ENCODE measurements around the gene TUSC2. TPM values are rescaled to one million over a fixed set of nuclear protein-coding genes. Genes with fewer than 3 reads are reported as not detected.

Gene TUSC2
- total and polyA plus RNA-seq, 2 of the 13 experiments (the other 11 are each of a cell fraction or from before 2014, with no cell fraction given): 36.7 to 39.1 TPM

DNA sequence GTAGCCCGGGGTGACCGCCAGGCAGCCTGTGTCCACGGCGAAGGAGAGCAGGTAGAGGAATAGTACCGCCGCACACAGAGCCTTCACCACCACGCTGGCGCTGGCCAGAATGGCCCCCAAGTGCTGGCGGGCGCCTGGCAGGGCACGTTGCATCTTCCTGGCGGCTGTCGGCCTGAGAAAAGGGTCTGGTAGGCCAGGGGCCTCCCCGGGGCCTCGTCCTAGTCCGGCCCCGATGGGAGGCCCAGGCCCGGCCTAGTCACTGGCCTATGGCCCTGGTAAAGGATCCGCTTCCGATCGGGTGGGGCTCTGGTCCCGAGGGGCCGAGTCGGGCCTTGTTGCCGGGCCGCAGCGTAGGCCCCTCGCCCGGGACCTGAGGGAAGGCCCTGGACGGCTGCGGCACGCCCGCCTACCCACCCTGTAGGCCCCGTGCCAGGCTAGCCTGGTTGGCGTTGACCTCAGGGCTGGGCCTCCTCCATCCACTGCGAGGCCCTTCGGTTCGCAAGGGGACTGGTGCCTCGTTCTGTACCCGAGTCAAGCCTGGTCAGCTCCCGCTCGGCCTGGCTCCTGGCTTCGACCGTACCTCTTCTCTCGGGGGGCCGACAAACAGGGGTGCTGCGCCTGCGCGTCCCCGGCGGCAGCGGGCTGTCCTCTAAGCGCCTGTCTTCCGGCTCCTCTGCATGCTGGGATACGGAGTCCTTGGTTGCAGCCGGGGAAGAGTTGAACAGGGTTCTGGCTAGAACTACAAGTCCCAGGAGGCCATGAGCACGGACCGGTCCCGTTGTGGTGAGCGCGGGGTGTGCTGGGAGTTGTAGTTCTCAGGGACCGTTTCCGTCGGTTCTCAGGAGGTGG lies 31.1 kb upstream of the TUSC2 start, which contains the start of gene TMEM115 (continued):
- TF ChIP-seq GRHL1 (CRISPR knock-in tag; conservative IDR thresholded peaks at IDR 0.05): no peak
- TF ChIP-seq SIX4 (CRISPR knock-in tag; IDR thresholded peaks at IDR 0.05): no peak; the same call in 1 of the 2 replicates
- TF ChIP-seq, protein P1, sequence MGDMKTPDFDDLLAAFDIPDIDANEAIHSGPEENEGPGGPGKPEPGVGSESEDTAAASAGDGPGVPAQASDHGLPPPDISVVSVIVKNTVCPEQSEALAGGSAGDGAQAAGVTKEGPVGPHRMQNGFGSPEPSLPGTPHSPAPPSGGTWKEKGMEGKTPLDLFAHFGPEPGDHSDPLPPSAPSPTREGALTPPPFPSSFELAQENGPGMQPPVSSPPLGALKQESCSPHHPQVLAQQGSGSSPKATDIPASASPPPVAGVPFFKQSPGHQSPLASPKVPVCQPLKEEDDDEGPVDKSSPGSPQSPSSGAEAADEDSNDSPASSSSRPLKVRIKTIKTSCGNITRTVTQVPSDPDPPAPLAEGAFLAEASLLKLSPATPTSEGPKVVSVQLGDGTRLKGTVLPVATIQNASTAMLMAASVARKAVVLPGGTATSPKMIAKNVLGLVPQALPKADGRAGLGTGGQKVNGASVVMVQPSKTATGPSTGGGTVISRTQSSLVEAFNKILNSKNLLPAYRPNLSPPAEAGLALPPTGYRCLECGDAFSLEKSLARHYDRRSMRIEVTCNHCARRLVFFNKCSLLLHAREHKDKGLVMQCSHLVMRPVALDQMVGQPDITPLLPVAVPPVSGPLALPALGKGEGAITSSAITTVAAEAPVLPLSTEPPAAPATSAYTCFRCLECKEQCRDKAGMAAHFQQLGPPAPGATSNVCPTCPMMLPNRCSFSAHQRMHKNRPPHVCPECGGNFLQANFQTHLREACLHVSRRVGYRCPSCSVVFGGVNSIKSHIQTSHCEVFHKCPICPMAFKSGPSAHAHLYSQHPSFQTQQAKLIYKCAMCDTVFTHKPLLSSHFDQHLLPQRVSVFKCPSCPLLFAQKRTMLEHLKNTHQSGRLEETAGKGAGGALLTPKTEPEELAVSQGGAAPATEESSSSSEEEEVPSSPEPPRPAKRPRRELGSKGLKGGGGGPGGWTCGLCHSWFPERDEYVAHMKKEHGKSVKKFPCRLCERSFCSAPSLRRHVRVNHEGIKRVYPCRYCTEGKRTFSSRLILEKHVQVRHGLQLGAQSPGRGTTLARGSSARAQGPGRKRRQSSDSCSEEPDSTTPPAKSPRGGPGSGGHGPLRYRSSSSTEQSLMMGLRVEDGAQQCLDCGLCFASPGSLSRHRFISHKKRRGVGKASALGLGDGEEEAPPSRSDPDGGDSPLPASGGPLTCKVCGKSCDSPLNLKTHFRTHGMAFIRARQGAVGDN (CRISPR knock-in tag; IDR thresholded peaks at IDR 0.05): peak; percentile 95
- no peak for TF ChIP-seq CENPX (CRISPR knock-in tag; IDR thresholded peaks at IDR 0.05)
- no peak for TF ChIP-seq ZNF496 (CRISPR knock-in tag; IDR thresholded peaks at IDR 0.05; ENCODE audit: insufficient replicate concordance)
- peak; percentile 67; the same call in 1 of the 2 replicates for TF ChIP-seq ZNF234 (CRISPR knock-in tag; conservative IDR thresholded peaks at IDR 0.05)
- TF ChIP-seq KLF13 (CRISPR knock-in tag; IDR thresholded peaks at IDR 0.05): no peak
- no peak for TF ChIP-seq JDP2 (CRISPR knock-in tag; IDR thresholded peaks at IDR 0.05; ENCODE audit: borderline replicate concordance)
- TF ChIP-seq CREBL2 (CRISPR knock-in tag; IDR thresholded peaks at IDR 0.05; ENCODE audit: borderline replicate concordance): peak; percentile 94; the same call in 1 of the 2 replicates
- TF ChIP-seq ZNF124 (CRISPR knock-in tag; IDR thresholded peaks at IDR 0.05): no peak; the same call in 1 of the 2 replicates
- TF ChIP-seq KAT8 (CRISPR knock-in tag; IDR thresholded peaks at IDR 0.05): peak; percentile 90
- TF ChIP-seq CREB3 (CRISPR knock-in tag; IDR thresholded peaks at IDR 0.05): peak; percentile 34; the same call in 1 of the 2 replicates
- peak; percentile 86; the same call in 1 of the 2 replicates for TF ChIP-seq ZNF773 (CRISPR knock-in tag; IDR thresholded peaks at IDR 0.05; ENCODE audit: borderline replicate concordance)
- TF ChIP-seq ZNF510 (CRISPR knock-in tag; IDR thresholded peaks at IDR 0.05; ENCODE audit: low read depth): peak; percentile 85
- no peak for TF ChIP-seq FOSL1 (CRISPR knock-in tag; IDR thresholded peaks at IDR 0.05; ENCODE audit: borderline replicate concordance)
- TF ChIP-seq, protein P2, sequence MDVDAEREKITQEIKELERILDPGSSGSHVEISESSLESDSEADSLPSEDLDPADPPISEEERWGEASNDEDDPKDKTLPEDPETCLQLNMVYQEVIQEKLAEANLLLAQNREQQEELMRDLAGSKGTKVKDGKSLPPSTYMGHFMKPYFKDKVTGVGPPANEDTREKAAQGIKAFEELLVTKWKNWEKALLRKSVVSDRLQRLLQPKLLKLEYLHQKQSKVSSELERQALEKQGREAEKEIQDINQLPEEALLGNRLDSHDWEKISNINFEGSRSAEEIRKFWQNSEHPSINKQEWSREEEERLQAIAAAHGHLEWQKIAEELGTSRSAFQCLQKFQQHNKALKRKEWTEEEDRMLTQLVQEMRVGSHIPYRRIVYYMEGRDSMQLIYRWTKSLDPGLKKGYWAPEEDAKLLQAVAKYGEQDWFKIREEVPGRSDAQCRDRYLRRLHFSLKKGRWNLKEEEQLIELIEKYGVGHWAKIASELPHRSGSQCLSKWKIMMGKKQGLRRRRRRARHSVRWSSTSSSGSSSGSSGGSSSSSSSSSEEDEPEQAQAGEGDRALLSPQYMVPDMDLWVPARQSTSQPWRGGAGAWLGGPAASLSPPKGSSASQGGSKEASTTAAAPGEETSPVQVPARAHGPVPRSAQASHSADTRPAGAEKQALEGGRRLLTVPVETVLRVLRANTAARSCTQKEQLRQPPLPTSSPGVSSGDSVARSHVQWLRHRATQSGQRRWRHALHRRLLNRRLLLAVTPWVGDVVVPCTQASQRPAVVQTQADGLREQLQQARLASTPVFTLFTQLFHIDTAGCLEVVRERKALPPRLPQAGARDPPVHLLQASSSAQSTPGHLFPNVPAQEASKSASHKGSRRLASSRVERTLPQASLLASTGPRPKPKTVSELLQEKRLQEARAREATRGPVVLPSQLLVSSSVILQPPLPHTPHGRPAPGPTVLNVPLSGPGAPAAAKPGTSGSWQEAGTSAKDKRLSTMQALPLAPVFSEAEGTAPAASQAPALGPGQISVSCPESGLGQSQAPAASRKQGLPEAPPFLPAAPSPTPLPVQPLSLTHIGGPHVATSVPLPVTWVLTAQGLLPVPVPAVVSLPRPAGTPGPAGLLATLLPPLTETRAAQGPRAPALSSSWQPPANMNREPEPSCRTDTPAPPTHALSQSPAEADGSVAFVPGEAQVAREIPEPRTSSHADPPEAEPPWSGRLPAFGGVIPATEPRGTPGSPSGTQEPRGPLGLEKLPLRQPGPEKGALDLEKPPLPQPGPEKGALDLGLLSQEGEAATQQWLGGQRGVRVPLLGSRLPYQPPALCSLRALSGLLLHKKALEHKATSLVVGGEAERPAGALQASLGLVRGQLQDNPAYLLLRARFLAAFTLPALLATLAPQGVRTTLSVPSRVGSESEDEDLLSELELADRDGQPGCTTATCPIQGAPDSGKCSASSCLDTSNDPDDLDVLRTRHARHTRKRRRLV (CRISPR knock-in tag; IDR thresholded peaks at IDR 0.05): no peak

All from HepG2 (cell line).